HepG2 (cell line): Measurements from ENCODE around the gene CD300A. TPM values are rescaled to one million over a fixed set of nuclear protein-coding genes. Genes with fewer than 3 reads are reported as not detected.

Experiments
- ADNP ChIP-seq: sonication (generic); formaldehyde crosslinking; IDR thresholded peaks from 2 replicates; pipeline ENCODE4 v1.4.0; 2020; ENCODE audit warnings: missing genetic modification reagents
- AHR ChIP-seq: IDR thresholded peaks from 2 replicates; pipeline ENCODE4 v1.6.1; 2018; ENCODE audit warnings: missing genetic modification reagents, missing compliant biosample characterization
- CHD2 ChIP-seq: IDR thresholded peaks from 2 replicates; pipeline ENCODE4 v1.6.1; 2011; ENCODE audit warnings: low read depth, low read length, improper control_type of control experiment
- CHD4 ChIP-seq: fragments of 200-600 bp; sonication (generic); IDR thresholded peaks from 2 replicates; pipeline ENCODE4 v1.7.0; 2017; ENCODE audit warnings: mild to moderate bottlenecking, low read length, borderline replicate concordance
- EED ChIP-seq: sonication (generic); formaldehyde crosslinking; IDR thresholded peaks from 2 replicates; pipeline ENCODE4 v1.5.0; 2020; ENCODE audit warnings: mild to moderate bottlenecking, missing genetic modification reagents
- HNF4G ChIP-seq, 2 experiments: sonication (generic) in 1 of 2; formaldehyde crosslinking in 1 of 2; IDR thresholded peaks; 2 replicates each; pipeline versions ENCODE4 v1.4.0 to v1.6.1; 2011 to 2020; ENCODE audit warnings: borderline replicate concordance in 2 of 2, low read depth in 2 of 2, mild to moderate bottlenecking in 2 of 2, low read length in 1 of 2, missing genetic modification reagents in 1 of 2, moderate library complexity in 1 of 2
- MBD4 ChIP-seq: IDR thresholded peaks from 2 replicates; pipeline ENCODE4 v1.6.1; 2012; ENCODE audit warnings: low read length, inconsistent platforms, borderline replicate concordance
- MED8 ChIP-seq: sonication (generic); formaldehyde crosslinking; IDR thresholded peaks from 2 replicates; pipeline ENCODE4 v1.8.1; 2023; ENCODE audit warnings: mild to moderate bottlenecking, missing genetic modification reagents; ENCODE audit not compliant: insufficient replicate concordance
- MEIS1 ChIP-seq: sonication (generic); formaldehyde crosslinking; IDR thresholded peaks from 2 replicates; pipeline ENCODE4 v1.9.0; 2021; ENCODE audit warnings: mild to moderate bottlenecking, missing genetic modification reagents, moderate library complexity, borderline replicate concordance
- MXD3 ChIP-seq: IDR thresholded peaks from 2 replicates; pipeline ENCODE4 v1.6.1; 2016; ENCODE audit warnings: mild to moderate bottlenecking, missing biosample characterization, missing genetic modification reagents
- NFRKB ChIP-seq: fragments of 450-650 bp; IDR thresholded peaks from 2 replicates; pipeline ENCODE4 v1.6.1; 2017
- NR2F1 ChIP-seq, 2 experiments: fragments of 450-650 bp in 1 of 2; formaldehyde crosslinking in 1 of 2; IDR thresholded peaks; 2 replicates each; pipeline versions ENCODE4 v1.5.0 to v1.6.1; 2016 to 2020; ENCODE audit warnings: mild to moderate bottlenecking in 1 of 2, missing compliant biosample characterization in 1 of 2, missing genetic modification reagents in 1 of 2, moderate library complexity in 1 of 2
- SNAPC2 ChIP-seq: sonication (generic); formaldehyde crosslinking; IDR thresholded peaks from 2 replicates; pipeline ENCODE4 v1.8.1; 2022; ENCODE audit warnings: mild to moderate bottlenecking, missing genetic modification reagents
- SNRNP70 ChIP-seq: fragments of 200-400 bp; formaldehyde crosslinking; IDR thresholded peaks from 2 replicates; pipeline ENCODE4 v1.6.1; 2017; ENCODE audit warnings: mild to moderate bottlenecking, low read depth, low read length, moderate library complexity
- TIGD3 ChIP-seq: sonication (generic); formaldehyde crosslinking; IDR thresholded peaks from 2 replicates; pipeline ENCODE4 v1.5.1; 2020; ENCODE audit warnings: mild to moderate bottlenecking, missing genetic modification reagents, borderline replicate concordance
- XRCC5 ChIP-seq: fragments of 200-400 bp; formaldehyde crosslinking; optimal IDR thresholded peaks from 2 replicates; pipeline ENCODE3; 2017; ENCODE audit warnings: mild to moderate bottlenecking, low read length
- ZNF225 ChIP-seq: sonication (generic); formaldehyde crosslinking; IDR thresholded peaks from 2 replicates; pipeline ENCODE4 v1.4.0; 2020; ENCODE audit warnings: mild to moderate bottlenecking, missing genetic modification reagents
- ZNF451 ChIP-seq: sonication (generic); formaldehyde crosslinking; IDR thresholded peaks from 2 replicates; pipeline ENCODE4 v1.5.0; 2020; ENCODE audit warnings: mild to moderate bottlenecking, missing genetic modification reagents
- ZNF644 ChIP-seq: IDR thresholded peaks from 2 replicates; pipeline ENCODE4 v1.6.1; 2016; ENCODE audit warnings: low read depth
- ZNF75D ChIP-seq: sonication (generic); formaldehyde crosslinking; IDR thresholded peaks from 2 replicates; pipeline ENCODE4 v1.8.1; 2023; ENCODE audit warnings: missing genetic modification reagents, mild to moderate bottlenecking, borderline replicate concordance
- ZSCAN21 ChIP-seq: sonication (generic); formaldehyde crosslinking; IDR thresholded peaks from 2 replicates; pipeline ENCODE4 v1.8.0; 2022; ENCODE audit warnings: mild to moderate bottlenecking, missing genetic modification reagents, moderate library complexity, borderline replicate concordance
- polyA plus RNA-seq, 8 experiments: library from polyadenylated mRNA; depleted of rRNA in 3 of 8; stranded (reverse) in 7 of 8; unstranded in 1 of 8; fragments of >200 nt; fragmentation: Illumina TruSeq in 4 of 8; extraction: Trizol in 4 of 8; gene quantifications; 2 replicates each; pipeline versions ENCODE4 v1.2.1 to v1.2.3, GENCODE V29; 2011 to 2016; ENCODE audit warnings: low read depth in 4 of 8, missing spikeins in 1 of 8, mixed read lengths in 1 of 8; ENCODE audit not compliant: insufficient read depth in 1 of 8
- total RNA-seq, 5 experiments: library from RNA; depleted of rRNA; stranded (reverse); fragments of >200 nt; fragmentation: Illumina TruSeq; extraction: Trizol; gene quantifications; 2 replicates each; pipeline ENCODE4 v1.2.3, GENCODE V29; 2016; ENCODE audit warnings: low read depth in 1 of 5
- TF ChIP-seq, protein P1 (sequence below): sonication (generic); formaldehyde crosslinking; IDR thresholded peaks from 2 replicates; pipeline ENCODE4 v1.9.0; 2021; ENCODE audit warnings: missing genetic modification reagents, borderline replicate concordance
- TF ChIP-seq, protein P2 (sequence below): sonication (generic); formaldehyde crosslinking; IDR thresholded peaks from 2 replicates; pipeline ENCODE4 v1.4.0; 2020; ENCODE audit warnings: mild to moderate bottlenecking, missing genetic modification reagents

CD300A gene
- total and polyA plus RNA-seq, 2 of the 13 experiments (the other 11 are each of a cell fraction or from before 2014, with no cell fraction given) = not detected

DNA sequence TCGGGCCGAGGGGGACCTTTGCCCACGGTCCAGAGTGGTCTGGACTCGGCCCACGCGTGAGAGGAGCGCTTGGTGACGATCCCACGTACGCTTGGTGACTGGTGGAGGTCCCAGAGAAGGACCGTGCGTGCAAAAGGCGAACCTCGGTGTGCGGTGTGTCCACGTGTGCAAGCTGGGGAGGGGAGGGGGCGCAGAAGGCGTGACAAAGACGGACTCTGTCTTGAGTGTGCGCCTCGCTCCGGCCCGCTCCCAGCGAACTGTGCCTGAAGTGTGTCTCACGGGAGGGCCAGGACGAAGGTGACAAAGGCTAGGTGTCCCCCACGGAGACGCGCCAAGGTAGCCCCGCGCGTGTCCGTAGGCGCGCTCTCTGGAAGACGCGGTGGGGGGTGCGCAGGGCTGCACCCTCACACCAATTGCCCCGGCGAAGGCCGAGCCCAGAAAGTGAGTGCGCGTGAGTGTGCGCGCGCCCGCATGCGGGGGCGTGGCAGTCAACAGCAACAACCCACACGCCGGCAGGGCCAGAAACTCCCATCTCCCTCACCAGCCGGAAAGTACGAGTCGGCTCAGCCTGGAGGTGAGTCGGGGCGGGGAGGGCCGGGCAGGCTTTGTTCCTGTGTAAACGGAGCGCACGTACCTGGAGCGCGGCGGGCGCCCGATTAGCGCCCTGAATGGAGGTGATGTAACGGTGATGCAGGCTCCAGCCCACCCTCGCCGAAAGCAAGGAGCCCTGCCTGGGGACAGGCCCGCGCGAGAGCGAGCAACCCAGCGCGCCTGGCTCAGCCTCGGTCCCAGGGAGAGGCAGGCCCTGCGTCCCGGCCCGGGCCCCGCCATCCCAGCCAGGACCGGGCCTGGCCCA, 34.6 kb upstream of the CD300A start, which contains the start of gene GPRC5C (continued):
- TF ChIP-seq, protein P1, sequence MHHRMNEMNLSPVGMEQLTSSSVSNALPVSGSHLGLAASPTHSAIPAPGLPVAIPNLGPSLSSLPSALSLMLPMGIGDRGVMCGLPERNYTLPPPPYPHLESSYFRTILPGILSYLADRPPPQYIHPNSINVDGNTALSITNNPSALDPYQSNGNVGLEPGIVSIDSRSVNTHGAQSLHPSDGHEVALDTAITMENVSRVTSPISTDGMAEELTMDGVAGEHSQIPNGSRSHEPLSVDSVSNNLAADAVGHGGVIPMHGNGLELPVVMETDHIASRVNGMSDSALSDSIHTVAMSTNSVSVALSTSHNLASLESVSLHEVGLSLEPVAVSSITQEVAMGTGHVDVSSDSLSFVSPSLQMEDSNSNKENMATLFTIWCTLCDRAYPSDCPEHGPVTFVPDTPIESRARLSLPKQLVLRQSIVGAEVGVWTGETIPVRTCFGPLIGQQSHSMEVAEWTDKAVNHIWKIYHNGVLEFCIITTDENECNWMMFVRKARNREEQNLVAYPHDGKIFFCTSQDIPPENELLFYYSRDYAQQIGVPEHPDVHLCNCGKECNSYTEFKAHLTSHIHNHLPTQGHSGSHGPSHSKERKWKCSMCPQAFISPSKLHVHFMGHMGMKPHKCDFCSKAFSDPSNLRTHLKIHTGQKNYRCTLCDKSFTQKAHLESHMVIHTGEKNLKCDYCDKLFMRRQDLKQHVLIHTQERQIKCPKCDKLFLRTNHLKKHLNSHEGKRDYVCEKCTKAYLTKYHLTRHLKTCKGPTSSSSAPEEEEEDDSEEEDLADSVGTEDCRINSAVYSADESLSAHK (CRISPR knock-in tag) = no peak
- TF ChIP-seq MBD4 (no peak), MEIS1 (peak; percentile 94; the same call in 1 of the 2 replicates), AHR (CRISPR knock-in tag) (no peak; the same call in 1 of the 2 replicates), HNF4G (IDR thresholded peaks at IDR 0.05; ENCODE audit: borderline replicate concordance, low read depth, low read length) (no peak; the same call in 1 of the 2 replicates), HNF4G (CRISPR knock-in tag; IDR thresholded peaks at IDR 0.05; ENCODE audit: borderline replicate concordance, low read depth) (no peak; the same call in 1 of the 2 replicates), ZNF451 (CRISPR knock-in tag) (no peak; the same call in 1 of the 2 replicates), MED8 (CRISPR knock-in tag) (peak; percentile 96), ZSCAN21 (CRISPR knock-in tag) (peak; percentile 79; the same call in 1 of the 2 replicates), NR2F1 (CRISPR knock-in tag; IDR thresholded peaks at IDR 0.05) (no peak), ADNP (CRISPR knock-in tag) (no peak), CHD4 (no peak), SNRNP70 (no peak), ZNF225 (CRISPR knock-in tag) (peak; percentile 81; the same call in 1 of the 2 replicates), SNAPC2 (peak; percentile 78; the same call in 1 of the 2 replicates), CHD2 (no peak), ZNF75D (CRISPR knock-in tag) (0 out of 2 replicates have a peak, but pooled peaks have one; percentile 4), TIGD3 (CRISPR knock-in tag) (peak; percentile 92; the same call in 1 of the 2 replicates), MXD3 (CRISPR knock-in tag) (peak; percentile 88), NFRKB (no peak), ZNF644 (CRISPR knock-in tag) (no peak), XRCC5 (peak; percentile 37), EED (CRISPR knock-in tag) (peak; percentile 83)
- TF ChIP-seq, protein P2, sequence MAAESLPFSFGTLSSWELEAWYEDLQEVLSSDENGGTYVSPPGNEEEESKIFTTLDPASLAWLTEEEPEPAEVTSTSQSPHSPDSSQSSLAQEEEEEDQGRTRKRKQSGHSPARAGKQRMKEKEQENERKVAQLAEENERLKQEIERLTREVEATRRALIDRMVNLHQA = peak; percentile 17; the same call in 1 of the 2 replicates
